ENCODE measurements around the gene RCAN1. TPM values are rescaled to one million over a fixed set of nuclear protein-coding genes. Genes with fewer than 3 reads are reported as not detected.
A peak's percentile ranks its signal among the peaks of the same experiment; 100 is the strongest.

The RCAN1 gene
- 23.7 and 37.2 TPM in 2 replicates for total RNA-seq (2014; rRNA removed; shearing (Covaris generic); ENCODE audit: low replicate concordance)

- peak within 1 kb of the TSS; percentile 66 for H3K4me3 ChIP-seq
- H3K27me3 ChIP-seq = no peaks in the 10 kb centered on the region
- DNase-seq = peak; percentile 90
- H3K9me3 ChIP-seq = no peaks in the 10 kb centered on the region
- H3K36me3 ChIP-seq = no peaks in the 10 kb centered on the region
Measured at GRCh38 chr21:34614628-34615486, at the start of gene RCAN1. TSS of gene RCAN1 (minus strand) at chr21:34615113. CDS start at chr21:34615011, 102 bp downstream.

GRCh38 chr21:34661848-34662247 lies 46.9 kb upstream of the RCAN1 start:
- Histone ChIP-seq H3K27me3 (no peaks in the 10 kb centered on the region; the same call in 1 of the 2 replicates), H3K4me3 (no peak overlapping the region), H3K36me3 (no peaks in the 10 kb centered on the region), H3K9me3 (0 out of 2 replicates have a peak, but pooled peaks cover 7% of the 10 kb centered on the region)
- DNase-seq = no peak

- no peak overlapping the region for H3K4me3 ChIP-seq
- H3K9me3 ChIP-seq = peaks cover 9% of the 10 kb centered on the region; the same call in 1 of the 2 replicates
- no peaks in the 10 kb centered on the region for H3K36me3 ChIP-seq
- DNase-seq = no peak
- peaks cover 3% of the 10 kb centered on the region; the same call in 1 of the 2 replicates for H3K27me3 ChIP-seq
Measured at GRCh38 chr21:34653522-34653921, 38.6 kb upstream of the RCAN1 start.

GRCh38 chr21:34651642-34652041 lies 36.7 kb upstream of the RCAN1 start:
- DNase-seq = no peak
- H3K27me3 ChIP-seq = peaks cover 3% of the 10 kb centered on the region; the same call in 1 of the 2 replicates
- peaks cover 9% of the 10 kb centered on the region; the same call in 1 of the 2 replicates for H3K9me3 ChIP-seq
- H3K36me3 ChIP-seq = no peaks in the 10 kb centered on the region
- H3K4me3 ChIP-seq = no peak overlapping the region

GRCh38 chr21:34650861-34651431 lies 36.0 kb upstream of the RCAN1 start:
- Histone ChIP-seq H3K36me3 (no peaks in the 10 kb centered on the region), H3K27me3 (peaks cover 3% of the 10 kb centered on the region; the same call in 1 of the 2 replicates), H3K9me3 (peaks cover 9% of the 10 kb centered on the region; the same call in 1 of the 2 replicates), H3K4me3 (no peak overlapping the region)
- DNase-seq = no peak

- Histone ChIP-seq H3K36me3 (no peaks in the 10 kb centered on the region), H3K9me3 (peaks cover 9% of the 10 kb centered on the region; the same call in 1 of the 2 replicates), H3K27me3 (no peaks in the 10 kb centered on the region), H3K4me3 (no peak overlapping the region)
- no peak for DNase-seq
Measured at GRCh38 chr21:34649400-34649799, 34.5 kb upstream of the RCAN1 start.

- DNase-seq = no peak
- no peaks in the 10 kb centered on the region for H3K27me3 ChIP-seq
- peaks cover 9% of the 10 kb centered on the region; the same call in 1 of the 2 replicates for H3K9me3 ChIP-seq
- H3K36me3 ChIP-seq = no peaks in the 10 kb centered on the region
- H3K4me3 ChIP-seq = no peak overlapping the region
Measured at GRCh38 chr21:34648739-34649297, 33.9 kb upstream of the RCAN1 start.

- Histone ChIP-seq H3K27me3 (no peaks in the 10 kb centered on the region), H3K36me3 (no peaks in the 10 kb centered on the region), H3K9me3 (peaks cover 9% of the 10 kb centered on the region; the same call in 1 of the 2 replicates), H3K4me3 (no peak overlapping the region)
- DNase-seq = no peak
Measured at GRCh38 chr21:34647555-34647954, 32.6 kb upstream of the RCAN1 start.

GRCh38 chr21:34644825-34645224 lies 29.9 kb upstream of the RCAN1 start:
- no peaks in the 10 kb centered on the region for H3K9me3 ChIP-seq
- no peak for DNase-seq
- H3K36me3 ChIP-seq = no peaks in the 10 kb centered on the region
- no peak overlapping the region for H3K4me3 ChIP-seq
- no peaks in the 10 kb centered on the region for H3K27me3 ChIP-seq

- no peak for DNase-seq
- Histone ChIP-seq H3K4me3 (no peak overlapping the region), H3K9me3 (no peaks in the 10 kb centered on the region), H3K36me3 (no peaks in the 10 kb centered on the region), H3K27me3 (no peaks in the 10 kb centered on the region)
Measured at GRCh38 chr21:34642211-34643075, 27.5 kb upstream of the RCAN1 start.

GRCh38 chr21:34640858-34641257 lies 25.9 kb upstream of the RCAN1 start:
- peak; percentile 39 for DNase-seq
- Histone ChIP-seq H3K4me3 (no peak overlapping the region), H3K36me3 (no peaks in the 10 kb centered on the region), H3K9me3 (no peaks in the 10 kb centered on the region), H3K27me3 (no peaks in the 10 kb centered on the region; the same call in 1 of the 2 replicates)

GRCh38 chr21:34639882-34640788 lies 25.2 kb upstream of the RCAN1 start:
- H3K36me3 ChIP-seq = no peaks in the 10 kb centered on the region
- no peak overlapping the region for H3K4me3 ChIP-seq
- H3K27me3 ChIP-seq = no peaks in the 10 kb centered on the region; the same call in 1 of the 2 replicates
- H3K9me3 ChIP-seq = no peaks in the 10 kb centered on the region
- DNase-seq = no peak

GRCh38 chr21:34639250-34639649 lies 24.3 kb upstream of the RCAN1 start:
- no peak for DNase-seq
- Histone ChIP-seq H3K9me3 (no peaks in the 10 kb centered on the region), H3K27me3 (no peaks in the 10 kb centered on the region; the same call in none of the 2 replicates), H3K4me3 (no peak overlapping the region), H3K36me3 (no peaks in the 10 kb centered on the region)

GRCh38 chr21:34636961-34637360 lies 22.0 kb upstream of the RCAN1 start:
- Histone ChIP-seq H3K27me3 (peaks cover 3% of the 10 kb centered on the region), H3K9me3 (no peaks in the 10 kb centered on the region), H3K4me3 (no peak overlapping the region), H3K36me3 (no peaks in the 10 kb centered on the region)
- DNase-seq = no peak

- no peaks in the 10 kb centered on the region for H3K9me3 ChIP-seq
- H3K27me3 ChIP-seq = peaks cover 4% of the 10 kb centered on the region
- H3K4me3 ChIP-seq = no peak overlapping the region
- no peak for DNase-seq
- H3K36me3 ChIP-seq = no peaks in the 10 kb centered on the region
Measured at GRCh38 chr21:34635307-34635706, 20.4 kb upstream of the RCAN1 start.
